ENCODE results near the gene GABRR2.

GABRR2 gene

GRCh38 chr6:89217299-89217910 lies 97.7 kb downstream of the GABRR2 start, which contains the start of gene GABRR1:
Gene GABRR1, minus strand, starts transcription at chr6:89217358. Its CDS starts 36 bp downstream, at chr6:89217322.
- ChIA-PET POLR2A (ENCODE audit: low non-redundant PET) (no interaction called here), CTCF (no interaction called here)
- TF ChIP-seq CTCF (conservative IDR thresholded peaks at IDR 0.05; ENCODE audit: low read depth), result no peak
- no peak within 1 kb of the TSS for H3K27ac ChIP-seq
- no peak for DNase-seq (ENCODE audit: low spot score)

GRCh38 chr6:89216411-89216810 lies 98.7 kb downstream of the GABRR2 start:
- POLR2A ChIA-PET (ENCODE audit: low non-redundant PET), result no interaction called here
- H3K27ac ChIP-seq, result no peak overlapping the region
- CTCF ChIA-PET, result no interaction called here
- no peak for DNase-seq (ENCODE audit: low spot score)
- no peak for TF ChIP-seq CTCF (conservative IDR thresholded peaks at IDR 0.05; ENCODE audit: low read depth)

GRCh38 chr6:89215391-89215790 lies 99.7 kb downstream of the GABRR2 start:
- ChIA-PET CTCF (interaction anchor here (0.6 kb wide), 1 partner anchor 27 kb away, joined by 5 read pairs; no protein-coding TSS in a partner anchor), POLR2A (ENCODE audit: low non-redundant PET) (no interaction called here)
- no peak for TF ChIP-seq CTCF (conservative IDR thresholded peaks at IDR 0.05; ENCODE audit: low read depth)
- no peak overlapping the region for H3K27ac ChIP-seq
- DNase-seq (ENCODE audit: low spot score), result no peak

- ChIA-PET CTCF (no interaction called here), POLR2A (ENCODE audit: low non-redundant PET) (no interaction called here)
- no peak for TF ChIP-seq CTCF (conservative IDR thresholded peaks at IDR 0.05; ENCODE audit: low read depth)
- no peak overlapping the region for H3K27ac ChIP-seq
- DNase-seq (ENCODE audit: low spot score), result no peak
Observed at GRCh38 chr6:89214197-89214596, 100.9 kb downstream of the GABRR2 start.

- TF ChIP-seq CTCF (conservative IDR thresholded peaks at IDR 0.05; ENCODE audit: low read depth), result no peak
- no peak for DNase-seq (ENCODE audit: low spot score)
- H3K27ac ChIP-seq, result no peak overlapping the region
- POLR2A ChIA-PET (ENCODE audit: low non-redundant PET), result no interaction called here
- CTCF ChIA-PET, result no interaction called here
Observed at GRCh38 chr6:89212472-89212871, 102.6 kb downstream of the GABRR2 start.

GRCh38 chr6:89209457-89209856 lies 105.6 kb downstream of the GABRR2 start:
- no peak overlapping the region for H3K27ac ChIP-seq
- POLR2A ChIA-PET (ENCODE audit: low non-redundant PET), result no interaction called here
- DNase-seq (ENCODE audit: low spot score), result no peak
- CTCF ChIA-PET, result interaction anchor here (0.7 kb wide), 1 partner anchor 389 kb away, joined by 3 read pairs; no protein-coding TSS in a partner anchor
- TF ChIP-seq CTCF (conservative IDR thresholded peaks at IDR 0.05; ENCODE audit: low read depth), result no peak

All from RWPE1 (cell line).